HEK293 (cell line): Measurements from ENCODE around the gene ADK.

Source experiments
- BCL11B ChIP-seq: fragments of 450-650 bp; formaldehyde crosslinking; IDR thresholded peaks from 2 replicates; pipeline ENCODE4 v1.5.1; 2016; ENCODE audit warnings: low read depth, missing biosample characterization, missing genetic modification characterization
- GLI4 ChIP-seq: fragments of 450-650 bp; formaldehyde crosslinking; IDR thresholded peaks from 2 replicates; pipeline ENCODE4 v1.5.1; 2016; ENCODE audit warnings: missing biosample characterization, missing genetic modification characterization
- ZNF175 ChIP-seq: fragments of 450-650 bp; formaldehyde crosslinking; IDR thresholded peaks from 2 replicates; pipeline ENCODE4 v1.5.1; 2016; ENCODE audit warnings: missing biosample characterization, missing genetic modification characterization
- ZNF501 ChIP-seq: fragments of 450-650 bp; formaldehyde crosslinking; IDR thresholded peaks from 2 replicates; pipeline ENCODE4 v1.5.1; 2016; ENCODE audit warnings: missing biosample characterization, missing genetic modification characterization
- TF ChIP-seq, protein P1 (sequence below): fragments of 450-650 bp; formaldehyde crosslinking; optimal IDR thresholded peaks from 2 replicates; pipeline ENCODE3; 2016; ENCODE audit warnings: missing biosample characterization, mild to moderate bottlenecking, missing genetic modification characterization
- TF ChIP-seq, protein P2 (sequence below): fragments of 450-650 bp; formaldehyde crosslinking; IDR thresholded peaks from 2 replicates; pipeline ENCODE4 v1.5.1; 2016; ENCODE audit warnings: missing biosample characterization, missing genetic modification characterization
- TF ChIP-seq, protein P3 (sequence below): fragments of 450-650 bp; formaldehyde crosslinking; IDR thresholded peaks from 2 replicates; pipeline ENCODE4 v1.5.1; 2016; ENCODE audit warnings: missing biosample characterization, missing genetic modification characterization
- TF ChIP-seq, protein P4 (sequence below): fragments of 450-650 bp; formaldehyde crosslinking; conservative IDR thresholded peaks from 2 replicates; pipeline ENCODE4 v1.5.1; 2016; ENCODE audit warnings: low read depth, missing biosample characterization, missing genetic modification characterization

DNA sequence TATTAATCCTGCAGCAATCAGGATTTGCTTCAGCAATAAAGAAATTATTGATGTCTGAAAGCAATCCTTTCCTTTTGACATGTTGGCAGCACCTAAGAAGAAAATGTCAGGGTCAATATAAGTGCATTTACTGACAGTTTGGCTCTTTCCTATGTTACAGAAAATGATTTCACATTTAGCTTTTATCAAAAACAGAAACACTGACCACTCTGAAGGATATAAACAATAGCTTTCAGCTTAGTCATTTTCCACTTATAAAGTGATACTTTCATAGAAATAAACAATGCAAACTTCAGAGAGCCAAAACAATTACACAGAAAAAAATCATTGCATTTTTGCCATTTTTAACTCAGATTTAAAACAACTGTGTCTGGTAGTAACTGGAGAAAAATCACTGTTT, 349.8 kb downstream of the ADK start:
- TF ChIP-seq, protein P1, sequence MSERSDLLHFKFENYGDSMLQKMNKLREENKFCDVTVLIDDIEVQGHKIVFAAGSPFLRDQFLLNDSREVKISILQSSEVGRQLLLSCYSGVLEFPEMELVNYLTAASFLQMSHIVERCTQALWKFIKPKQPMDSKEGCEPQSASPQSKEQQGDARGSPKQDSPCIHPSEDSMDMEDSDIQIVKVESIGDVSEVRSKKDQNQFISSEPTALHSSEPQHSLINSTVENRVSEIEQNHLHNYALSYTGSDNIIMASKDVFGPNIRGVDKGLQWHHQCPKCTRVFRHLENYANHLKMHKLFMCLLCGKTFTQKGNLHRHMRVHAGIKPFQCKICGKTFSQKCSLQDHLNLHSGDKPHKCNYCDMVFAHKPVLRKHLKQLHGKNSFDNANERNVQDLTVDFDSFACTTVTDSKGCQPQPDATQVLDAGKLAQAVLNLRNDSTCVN (tag by site-specific recombination) = no peak
- TF ChIP-seq, protein P2, sequence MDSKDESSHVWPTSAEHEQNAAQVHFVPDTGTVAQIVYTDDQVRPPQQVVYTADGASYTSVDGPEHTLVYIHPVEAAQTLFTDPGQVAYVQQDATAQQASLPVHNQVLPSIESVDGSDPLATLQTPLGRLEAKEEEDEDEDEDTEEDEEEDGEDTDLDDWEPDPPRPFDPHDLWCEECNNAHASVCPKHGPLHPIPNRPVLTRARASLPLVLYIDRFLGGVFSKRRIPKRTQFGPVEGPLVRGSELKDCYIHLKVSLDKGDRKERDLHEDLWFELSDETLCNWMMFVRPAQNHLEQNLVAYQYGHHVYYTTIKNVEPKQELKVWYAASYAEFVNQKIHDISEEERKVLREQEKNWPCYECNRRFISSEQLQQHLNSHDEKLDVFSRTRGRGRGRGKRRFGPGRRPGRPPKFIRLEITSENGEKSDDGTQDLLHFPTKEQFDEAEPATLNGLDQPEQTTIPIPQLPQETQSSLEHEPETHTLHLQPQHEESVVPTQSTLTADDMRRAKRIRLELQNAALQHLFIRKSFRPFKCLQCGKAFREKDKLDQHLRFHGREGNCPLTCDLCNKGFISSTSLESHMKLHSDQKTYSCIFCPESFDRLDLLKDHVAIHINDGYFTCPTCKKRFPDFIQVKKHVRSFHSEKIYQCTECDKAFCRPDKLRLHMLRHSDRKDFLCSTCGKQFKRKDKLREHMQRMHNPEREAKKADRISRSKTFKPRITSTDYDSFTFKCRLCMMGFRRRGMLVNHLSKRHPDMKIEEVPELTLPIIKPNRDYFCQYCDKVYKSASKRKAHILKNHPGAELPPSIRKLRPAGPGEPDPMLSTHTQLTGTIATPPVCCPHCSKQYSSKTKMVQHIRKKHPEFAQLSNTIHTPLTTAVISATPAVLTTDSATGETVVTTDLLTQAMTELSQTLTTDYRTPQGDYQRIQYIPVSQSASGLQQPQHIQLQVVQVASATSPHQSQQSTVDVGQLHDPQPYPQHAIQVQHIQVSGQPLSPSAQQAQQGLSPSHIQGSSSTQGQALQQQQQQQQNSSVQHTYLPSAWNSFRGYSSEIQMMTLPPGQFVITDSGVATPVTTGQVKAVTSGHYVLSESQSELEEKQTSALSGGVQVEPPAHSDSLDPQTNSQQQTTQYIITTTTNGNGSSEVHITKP (tag by site-specific recombination) = no peak
- TF ChIP-seq, protein P3, sequence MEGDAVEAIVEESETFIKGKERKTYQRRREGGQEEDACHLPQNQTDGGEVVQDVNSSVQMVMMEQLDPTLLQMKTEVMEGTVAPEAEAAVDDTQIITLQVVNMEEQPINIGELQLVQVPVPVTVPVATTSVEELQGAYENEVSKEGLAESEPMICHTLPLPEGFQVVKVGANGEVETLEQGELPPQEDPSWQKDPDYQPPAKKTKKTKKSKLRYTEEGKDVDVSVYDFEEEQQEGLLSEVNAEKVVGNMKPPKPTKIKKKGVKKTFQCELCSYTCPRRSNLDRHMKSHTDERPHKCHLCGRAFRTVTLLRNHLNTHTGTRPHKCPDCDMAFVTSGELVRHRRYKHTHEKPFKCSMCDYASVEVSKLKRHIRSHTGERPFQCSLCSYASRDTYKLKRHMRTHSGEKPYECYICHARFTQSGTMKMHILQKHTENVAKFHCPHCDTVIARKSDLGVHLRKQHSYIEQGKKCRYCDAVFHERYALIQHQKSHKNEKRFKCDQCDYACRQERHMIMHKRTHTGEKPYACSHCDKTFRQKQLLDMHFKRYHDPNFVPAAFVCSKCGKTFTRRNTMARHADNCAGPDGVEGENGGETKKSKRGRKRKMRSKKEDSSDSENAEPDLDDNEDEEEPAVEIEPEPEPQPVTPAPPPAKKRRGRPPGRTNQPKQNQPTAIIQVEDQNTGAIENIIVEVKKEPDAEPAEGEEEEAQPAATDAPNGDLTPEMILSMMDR = no peak
- no peak for TF ChIP-seq ZNF175
- TF ChIP-seq, protein P4, sequence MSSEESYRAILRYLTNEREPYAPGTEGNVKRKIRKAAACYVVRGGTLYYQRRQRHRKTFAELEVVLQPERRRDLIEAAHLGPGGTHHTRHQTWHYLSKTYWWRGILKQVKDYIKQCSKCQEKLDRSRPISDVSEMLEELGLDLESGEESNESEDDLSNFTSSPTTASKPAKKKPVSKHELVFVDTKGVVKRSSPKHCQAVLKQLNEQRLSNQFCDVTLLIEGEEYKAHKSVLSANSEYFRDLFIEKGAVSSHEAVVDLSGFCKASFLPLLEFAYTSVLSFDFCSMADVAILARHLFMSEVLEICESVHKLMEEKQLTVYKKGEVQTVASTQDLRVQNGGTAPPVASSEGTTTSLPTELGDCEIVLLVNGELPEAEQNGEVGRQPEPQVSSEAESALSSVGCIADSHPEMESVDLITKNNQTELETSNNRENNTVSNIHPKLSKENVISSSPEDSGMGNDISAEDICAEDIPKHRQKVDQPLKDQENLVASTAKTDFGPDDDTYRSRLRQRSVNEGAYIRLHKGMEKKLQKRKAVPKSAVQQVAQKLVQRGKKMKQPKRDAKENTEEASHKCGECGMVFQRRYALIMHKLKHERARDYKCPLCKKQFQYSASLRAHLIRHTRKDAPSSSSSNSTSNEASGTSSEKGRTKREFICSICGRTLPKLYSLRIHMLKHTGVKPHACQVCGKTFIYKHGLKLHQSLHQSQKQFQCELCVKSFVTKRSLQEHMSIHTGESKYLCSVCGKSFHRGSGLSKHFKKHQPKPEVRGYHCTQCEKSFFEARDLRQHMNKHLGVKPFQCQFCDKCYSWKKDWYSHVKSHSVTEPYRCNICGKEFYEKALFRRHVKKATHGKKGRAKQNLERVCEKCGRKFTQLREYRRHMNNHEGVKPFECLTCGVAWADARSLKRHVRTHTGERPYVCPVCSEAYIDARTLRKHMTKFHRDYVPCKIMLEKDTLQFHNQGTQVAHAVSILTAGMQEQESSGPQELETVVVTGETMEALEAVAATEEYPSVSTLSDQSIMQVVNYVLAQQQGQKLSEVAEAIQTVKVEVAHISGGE (tag by site-specific recombination) = no peak
- TF ChIP-seq BCL11B (tag by site-specific recombination) = no peak
- TF ChIP-seq GLI4 (tag by site-specific recombination) = no peak
- TF ChIP-seq ZNF501 (tag by site-specific recombination) = no peak
